CD4-positive, alpha-beta memory T cell (primary cell): ENCODE measurements around the gene SEC31A. TPM values are rescaled to one million over a fixed set of nuclear protein-coding genes. Genes with fewer than 3 reads are reported as not detected.

Experiments used
- CTCF ChIA-PET: fragments of 350-600 bp; sonication (Branson Sonifier 250); formaldehyde crosslinking; loops from one replicate; lab custom pipeline; 2021; ENCODE audit warnings: inconsistent platforms; ENCODE audit not compliant: partially characterized antibody; lab: Charles Lee
- POLR2A ChIA-PET: fragments of 350-600 bp; sonication (Branson Sonifier 250); formaldehyde crosslinking; loops from one replicate; lab custom pipeline; 2021; ENCODE audit not compliant: partially characterized antibody; lab: Charles Lee
- DNase-seq, 5 donors: peaks; one replicate each; pipeline versions ENCODE4 v3.0.0 to v3.0.0-alpha.2; 2020 to 2022; ENCODE audit warnings: mixed read lengths in 1 of 5
- H3K27ac ChIP-seq: one replicate; pipeline ENCODE4 v1.7.0; 2013; ENCODE audit warnings: low read depth, low read length
- H3K27me3 ChIP-seq: 2 replicates; pipeline ENCODE4 v1.7.0; 2013; ENCODE audit warnings: mild to moderate bottlenecking, low read length, moderate library complexity; ENCODE audit not compliant: insufficient read depth
- H3K36me3 ChIP-seq: 2 replicates; pipeline ENCODE4 v1.7.0; 2013; ENCODE audit warnings: mild to moderate bottlenecking, low read length, moderate library complexity; ENCODE audit not compliant: insufficient read depth
- H3K4me1 ChIP-seq: 2 replicates; pipeline ENCODE4 v1.7.0; 2013; ENCODE audit warnings: mild to moderate bottlenecking, low read length, moderate library complexity; ENCODE audit not compliant: insufficient read depth
- H3K4me3 ChIP-seq, 2 donors: one replicate each; pipeline ENCODE4 v1.7.0; 2013; ENCODE audit warnings: low read length in 2 of 2, mild to moderate bottlenecking in 1 of 2
- H3K9me3 ChIP-seq, 2 donors: one replicate each; pipeline ENCODE4 v1.7.0; 2013; ENCODE audit warnings: low read length in 2 of 2, control low read depth in 1 of 2; ENCODE audit not compliant: control insufficient read depth in 1 of 2
- H3K27ac Mint-ChIP-seq, 7 donors: one replicate each; pipeline ENCODE4 v1.8.0; 2020 to 2021; ENCODE audit warnings: mixed read lengths in 7 of 7, mild to moderate bottlenecking in 6 of 7, inconsistent platforms in 3 of 7, moderate library complexity in 3 of 7
- H3K27me3 Mint-ChIP-seq, 2 donors: one replicate each; pipeline ENCODE4 v1.8.0; 2020 to 2021; ENCODE audit warnings: mixed read lengths in 2 of 2
- H3K36me3 Mint-ChIP-seq, 2 donors: one replicate each; pipeline ENCODE4 v1.8.0; 2020 to 2021; ENCODE audit warnings: mixed read lengths in 2 of 2, inconsistent platforms in 1 of 2, mild to moderate bottlenecking in 1 of 2
- H3K4me1 Mint-ChIP-seq, 4 donors: one replicate each; pipeline ENCODE4 v1.8.0; 2020 to 2021; ENCODE audit warnings: mixed read lengths in 4 of 4, mild to moderate bottlenecking in 1 of 4
- H3K4me3 Mint-ChIP-seq, 8 donors: one replicate each; pipeline ENCODE4 v1.8.0; 2020 to 2021; ENCODE audit warnings: mixed read lengths in 8 of 8, mild to moderate bottlenecking in 7 of 8, moderate library complexity in 6 of 8, inconsistent platforms in 3 of 8
- H3K9me3 Mint-ChIP-seq, 8 donors: one replicate each; pipeline ENCODE4 v1.8.0; 2020 to 2021; ENCODE audit warnings: mixed read lengths in 8 of 8, mild to moderate bottlenecking in 5 of 8, inconsistent platforms in 3 of 8, moderate library complexity in 1 of 8
- intact Hi-C: fragments of 100-400 bp; cut with micrococcal nuclease; formaldehyde crosslinking; loops from one replicate; pipeline ENCODE4 v1.15.1; 2023
- polyA plus RNA-seq, 2 donors: library from polyadenylated mRNA; unstranded; fragments of 300-500 nt; fragmentation: Illumina TruSeq; gene quantifications; one replicate each; pipeline ENCODE4 v1.2.3, GENCODE V29; 2021
- total RNA-seq, 2 experiments: library from RNA; stranded (reverse); gene quantifications; one replicate each; pipeline ENCODE4 v1.2.3, GENCODE V29; 2021

SEC31A gene
- total and polyA plus RNA-seq, 4 experiments from 2014 or later: 138 to 175 (median 162) TPM

DNA sequence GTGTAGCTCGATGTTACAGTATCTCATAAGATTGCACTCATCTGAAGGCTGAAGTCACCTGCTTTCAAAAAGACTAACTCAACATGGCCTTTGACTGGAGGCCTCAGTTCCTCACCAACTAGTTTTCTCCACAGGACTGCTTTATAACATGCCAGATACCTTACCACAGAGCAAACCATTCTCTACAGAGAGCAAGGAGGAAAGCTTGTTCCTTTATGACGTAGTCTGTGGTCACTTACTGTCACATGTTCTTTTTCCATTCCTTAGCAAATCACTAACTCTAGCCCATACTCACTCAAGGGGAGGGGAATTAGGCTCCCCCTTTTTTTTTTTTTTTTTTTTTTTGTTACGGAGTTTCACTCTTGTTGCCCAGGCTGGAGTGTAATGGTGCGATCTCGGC lies 12.8 kb upstream of the SEC31A start:
- H3K27ac Mint-ChIP-seq: peak overlapping the region in 4 of 7 donors; percentile 20 to 65 (median 22)
- peaks cover 5 to 14% (median 7%) of the 10 kb centered on the region in 4 donors for H3K4me1 Mint-ChIP-seq
- peaks cover 31% of the 10 kb centered on the region for H3K4me1 ChIP-seq
- DNase-seq: no peak
- no peak overlapping the region for H3K4me3 Mint-ChIP-seq
- peaks cover 5 to 6% of the 10 kb centered on the region in 2 donors for H3K36me3 Mint-ChIP-seq
- ChIA-PET CTCF (no interaction called here), POLR2A (interaction anchor here (0.8 kb wide), 1 partner anchor 101 kb away, joined by 3 read pairs; no protein-coding TSS in a partner anchor)
- no peaks in the 10 kb centered on the region for H3K9me3 Mint-ChIP-seq
- no peak overlapping the region for H3K27ac ChIP-seq
- no peaks in the 10 kb centered on the region for H3K27me3 Mint-ChIP-seq
- H3K4me3 ChIP-seq: no peak overlapping the region
- no peaks in the 10 kb centered on the region for H3K27me3 ChIP-seq
- intact Hi-C loops: loop anchor here (5.0 kb wide), 2 partner anchors 1431 to 1679 kb away; partner anchors contain the start of genes CDS1 and RASGEF1B
- H3K36me3 ChIP-seq: no peaks in the 10 kb centered on the region
- H3K9me3 ChIP-seq: no peaks in the 10 kb centered on the region

DNA sequence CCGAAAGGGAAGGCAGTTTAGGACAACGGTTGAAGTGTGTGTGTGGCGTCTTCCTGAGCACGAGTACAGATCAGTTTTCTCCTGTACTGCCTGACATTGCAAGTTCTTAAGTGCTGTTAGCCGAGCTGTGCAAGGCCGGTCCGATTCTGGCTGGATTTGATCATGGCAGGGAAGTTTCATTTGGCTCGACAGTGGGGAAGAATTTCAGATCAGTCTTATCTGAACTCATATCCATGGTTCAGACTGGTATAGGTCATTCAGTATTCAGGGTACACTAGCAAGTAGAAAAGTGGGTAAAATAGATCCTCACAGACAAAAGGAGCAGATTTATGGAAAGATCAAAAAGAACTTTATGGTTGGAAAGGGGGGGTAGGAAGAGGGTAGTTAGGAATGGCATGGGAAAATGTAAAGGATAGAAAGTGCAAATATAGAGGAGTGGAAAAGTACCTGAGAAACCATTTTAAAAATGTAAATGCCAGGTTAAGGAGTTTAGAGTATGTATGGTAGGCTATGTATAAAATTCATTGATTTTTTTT lies 10.3 kb upstream of the SEC31A start:
- Mint-ChIP-seq H3K36me3 (peaks cover 6 to 21% of the 10 kb centered on the region in 2 donors), H3K4me1 (peaks cover 11 to 21% (median 18%) of the 10 kb centered on the region in 4 donors), H3K27ac (no peak overlapping the region), H3K9me3 (no peaks in the 10 kb centered on the region), H3K4me3 (no peak overlapping the region), H3K27me3 (no peaks in the 10 kb centered on the region)
- H3K36me3 ChIP-seq: no peaks in the 10 kb centered on the region
- no peak for DNase-seq
- peak overlapping the region; percentile 92 to 99 for H3K4me3 ChIP-seq
- intact Hi-C loops: loop anchor here (2.0 to 5.0 kb wide), 3 partner anchors 210 to 1681 kb away; partner anchors contain the start of genes CDS1 and RASGEF1B
- POLR2A ChIA-PET: interaction anchor here (0.6 to 3.3 kb wide), 13 partner anchors 11 to 1409 kb away, joined by 3 to 53 read pairs (median 5); partner anchors contain the start of genes COPS4, COQ2, HELQ and HNRNPDL
- H3K27me3 ChIP-seq: no peaks in the 10 kb centered on the region
- peak overlapping the region; percentile 98 for H3K27ac ChIP-seq
- CTCF ChIA-PET: interaction anchor here (2.1 to 4.9 kb wide), 3 partner anchors 9 to 134 kb away, joined by 4 to 29 read pairs (median 14); partner anchors contain the start of gene COPS4
- H3K4me1 ChIP-seq: peaks cover 49% of the 10 kb centered on the region
- H3K9me3 ChIP-seq: no peaks in the 10 kb centered on the region

DNA sequence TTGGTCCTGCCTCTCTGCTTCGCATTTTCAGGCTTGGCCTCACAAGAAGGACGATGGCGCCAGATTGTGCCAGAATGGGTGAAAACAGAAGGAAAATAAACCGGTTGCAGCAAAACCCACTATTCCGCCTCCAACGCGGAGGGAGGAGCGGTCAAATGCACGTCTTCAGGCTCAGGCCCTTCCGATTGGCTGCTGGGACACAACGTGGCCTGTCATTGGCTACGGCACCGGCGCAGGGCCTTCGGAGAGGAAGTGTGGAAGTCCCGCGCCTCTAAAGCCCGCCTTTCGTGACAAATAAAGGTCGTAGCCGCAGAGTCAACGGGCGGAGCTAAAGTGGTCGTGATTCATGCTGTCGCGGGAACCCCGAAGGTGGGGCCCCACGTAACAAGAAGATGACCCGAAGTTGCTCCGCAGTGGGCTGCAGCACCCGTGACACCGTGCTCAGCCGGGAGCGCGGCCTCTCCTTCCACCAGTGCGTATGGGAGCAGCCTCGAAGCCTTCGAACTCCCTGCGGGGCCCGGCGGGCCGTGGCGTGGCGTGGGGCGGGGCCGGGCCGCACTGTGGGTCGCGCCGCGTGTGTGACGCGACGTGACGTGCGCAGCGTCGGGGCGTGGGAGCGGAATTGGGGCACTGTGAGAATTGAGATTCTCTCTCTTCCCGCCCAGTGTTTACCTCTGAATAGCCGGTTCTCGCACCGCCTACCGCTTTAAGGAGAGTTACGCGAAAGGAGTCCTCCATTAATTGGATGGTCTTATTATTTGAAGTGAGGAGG lies 9.6 kb upstream of the SEC31A start, which contains the start of gene THAP9:
Gene THAP9, plus strand, starts transcription at position 325 of the 772 bp plus-strand sequence. Its CDS starts 68 bp downstream, at position 393.
- Mint-ChIP-seq H3K27me3 (no peaks in the 10 kb centered on the region), H3K4me1 (peaks cover 11 to 20% (median 17%) of the 10 kb centered on the region in 4 donors), H3K4me3 (no peak within 1 kb of the TSS), H3K27ac (no peak within 1 kb of the TSS), H3K36me3 (peaks cover 7 to 24% of the 10 kb centered on the region in 2 donors), H3K9me3 (no peaks in the 10 kb centered on the region)
- peak within 1 kb of the TSS; percentile 92 to 99 for H3K4me3 ChIP-seq
- no peaks in the 10 kb centered on the region for H3K36me3 ChIP-seq
- CTCF ChIA-PET: interaction anchor here (1.2 to 4.9 kb wide), 8 partner anchors 9 to 380 kb away, joined by 3 to 29 read pairs (median 4); partner anchors contain the start of genes COPS4 and LIN54
- H3K4me1 ChIP-seq: peaks cover 47% of the 10 kb centered on the region
- no peaks in the 10 kb centered on the region for H3K27me3 ChIP-seq
- DNase-seq: peak; percentile 98 to 100 (median 99)
- POLR2A ChIA-PET: interaction anchor here (0.6 to 3.3 kb wide), 16 partner anchors 10 to 1409 kb away, joined by 3 to 53 read pairs (median 5); partner anchors contain the start of genes COPS4, COQ2, HELQ and HNRNPDL
- intact Hi-C loops: loop anchor here (1.0 to 5.0 kb wide), 8 partner anchors 9 to 1682 kb away; partner anchors contain the start of genes CDS1, COPS4, HELQ and RASGEF1B
- peak within 1 kb of the TSS; percentile 98 for H3K27ac ChIP-seq
- no peaks in the 10 kb centered on the region for H3K9me3 ChIP-seq

DNA sequence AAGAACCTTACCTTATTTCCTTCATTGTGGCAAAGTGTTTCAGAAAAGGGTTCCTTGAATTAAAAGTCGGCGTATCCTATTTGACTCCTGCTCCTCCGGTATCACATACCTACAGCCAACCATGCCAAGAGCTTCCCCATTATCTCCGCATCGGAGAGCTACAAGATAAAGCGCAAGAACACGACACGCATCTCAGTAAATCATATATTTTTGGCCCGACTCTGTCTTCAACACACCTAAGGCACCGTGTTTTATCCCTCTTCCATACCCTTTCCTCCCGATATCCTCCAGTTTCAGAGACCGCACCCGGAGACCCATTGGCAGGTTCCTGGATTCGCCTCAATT lies 9.1 kb upstream of the SEC31A start:
- H3K27ac Mint-ChIP-seq: no peak overlapping the region
- no peaks in the 10 kb centered on the region for H3K9me3 ChIP-seq
- no peaks in the 10 kb centered on the region for H3K9me3 Mint-ChIP-seq
- CTCF ChIA-PET: interaction anchor here (0.6 to 4.9 kb wide), 9 partner anchors 8 to 381 kb away, joined by 3 to 29 read pairs (median 4); partner anchors contain the start of genes COPS4 and LIN54
- H3K27me3 Mint-ChIP-seq: no peaks in the 10 kb centered on the region
- peaks cover 9 to 26% of the 10 kb centered on the region in 2 donors for H3K36me3 Mint-ChIP-seq
- no peaks in the 10 kb centered on the region for H3K36me3 ChIP-seq
- POLR2A ChIA-PET: interaction anchor here (0.7 to 3.3 kb wide), 17 partner anchors 9 to 555 kb away, joined by 3 to 53 read pairs (median 5); partner anchors contain the start of genes COPS4, COQ2, HELQ and HNRNPD
- intact Hi-C loops: loop anchor here (1.0 to 5.0 kb wide), 8 partner anchors 9 to 1682 kb away; partner anchors contain the start of genes CDS1, COPS4, HELQ and RASGEF1B
- peaks cover 6 to 17% (median 12%) of the 10 kb centered on the region in 4 donors for H3K4me1 Mint-ChIP-seq
- H3K4me1 ChIP-seq: peaks cover 42% of the 10 kb centered on the region
- no peak overlapping the region for H3K4me3 Mint-ChIP-seq
- no peaks in the 10 kb centered on the region for H3K27me3 ChIP-seq
- no peak for DNase-seq
- peak overlapping the region; percentile 59 to 99 for H3K4me3 ChIP-seq
- peak overlapping the region; percentile 98 for H3K27ac ChIP-seq

DNA sequence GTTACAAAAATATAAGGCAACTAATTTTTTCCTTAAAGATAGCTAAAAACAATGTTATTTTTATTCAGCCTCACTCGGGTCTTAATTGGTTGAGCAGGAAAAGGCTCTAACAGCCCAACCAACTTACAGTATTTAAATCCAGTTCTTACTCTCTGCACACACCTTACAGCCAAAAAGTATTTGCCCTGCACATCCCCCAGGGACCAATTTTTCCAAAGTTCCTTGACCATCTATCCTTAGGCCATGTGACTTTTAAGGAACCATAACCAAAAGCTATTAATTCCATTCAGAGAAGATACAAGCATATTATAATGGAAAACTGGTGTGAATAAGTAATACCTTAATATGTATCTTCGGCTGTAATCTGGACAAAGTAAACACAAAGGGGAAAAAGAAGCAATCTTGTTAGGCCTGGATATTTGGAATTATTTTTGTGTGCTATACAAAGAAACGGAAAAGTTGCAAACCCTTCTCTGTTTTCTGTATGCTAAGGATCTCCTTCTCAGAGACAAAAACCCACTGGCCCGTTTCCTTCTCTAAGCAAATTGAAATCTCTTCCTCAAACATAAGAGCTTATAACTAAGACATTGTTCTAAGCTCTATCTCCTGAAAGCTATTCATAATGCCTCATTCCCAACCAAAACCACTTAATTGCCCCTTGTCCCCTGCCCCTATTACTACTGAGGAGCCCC lies 8.6 kb upstream of the SEC31A start:
- Mint-ChIP-seq H3K4me3 (no peak overlapping the region), H3K9me3 (no peaks in the 10 kb centered on the region), H3K36me3 (peaks cover 12 to 30% of the 10 kb centered on the region in 2 donors), H3K27me3 (no peaks in the 10 kb centered on the region), H3K4me1 (peaks cover 6 to 17% (median 13%) of the 10 kb centered on the region in 4 donors), H3K27ac (no peak overlapping the region)
- Histone ChIP-seq H3K4me1 (peaks cover 42% of the 10 kb centered on the region), H3K27ac (peak overlapping the region; percentile 98), H3K4me3 (peak overlapping the region; percentile 59 to 99), H3K9me3 (no peaks in the 10 kb centered on the region), H3K36me3 (peaks cover 2% of the 10 kb centered on the region), H3K27me3 (no peaks in the 10 kb centered on the region)
- CTCF ChIA-PET: interaction anchor here (0.6 to 4.9 kb wide), 10 partner anchors 8 to 679 kb away, joined by 3 to 29 read pairs (median 4); partner anchors contain the start of genes COPS4 and LIN54
- POLR2A ChIA-PET: interaction anchor here (0.6 to 3.3 kb wide), 13 partner anchors 9 to 556 kb away, joined by 3 to 53 read pairs (median 8); partner anchors contain the start of genes COPS4, COQ2, HELQ and HNRNPD
- intact Hi-C loops: loop anchor here (1.0 to 10.0 kb wide), 9 partner anchors 8 to 1683 kb away; partner anchors contain the start of genes CDS1, COPS4, HELQ and RASGEF1B
- no peak for DNase-seq
